KMS-11 (cell line): ENCODE results near the gene ZBTB5.

Experiments
- H2AFZ ChIP-seq: fragments of 200-600 bp; sonication (generic); 2 replicates; pipeline ENCODE4 v1.6.1; 2016; ENCODE audit warnings: antibody characterized with exemption, mixed run types, low read depth
- H3K27ac ChIP-seq: fragments of 200-600 bp; sonication (generic); 2 replicates; pipeline ENCODE4 v1.6.1; 2016; ENCODE audit warnings: mild to moderate bottlenecking, mixed run types
- H3K27me3 ChIP-seq: fragments of 200-600 bp; sonication (generic); 2 replicates; pipeline ENCODE4 v1.6.1; 2017; ENCODE audit warnings: mild to moderate bottlenecking, low read depth, mixed run types, moderate library complexity; ENCODE audit not compliant: insufficient read depth
- H3K36me3 ChIP-seq: fragments of 200-600 bp; sonication (generic); 2 replicates; pipeline ENCODE4 v1.6.1; 2017; ENCODE audit warnings: mild to moderate bottlenecking, mixed run types; ENCODE audit not compliant: insufficient read depth
- H3K4me1 ChIP-seq: fragments of 200-600 bp; sonication (generic); 2 replicates; pipeline ENCODE4 v1.6.1; 2016; ENCODE audit warnings: mild to moderate bottlenecking, low read depth, mixed run types; ENCODE audit not compliant: poor library complexity, severe bottlenecking
- H3K4me2 ChIP-seq: fragments of 200-600 bp; sonication (generic); 2 replicates; pipeline ENCODE4 v1.7.0; 2016; ENCODE audit warnings: mild to moderate bottlenecking, mixed run types
- H3K4me3 ChIP-seq: fragments of 200-600 bp; sonication (generic); IDR thresholded peaks from 2 replicates; pipeline ENCODE4 v1.6.1; 2017; ENCODE audit warnings: low read depth, low read length, mixed read lengths; ENCODE audit not compliant: insufficient read depth
- H3K79me2 ChIP-seq: fragments of 200-600 bp; sonication (generic); 2 replicates; pipeline ENCODE4 v1.6.1; 2016; ENCODE audit warnings: low read depth, mixed run types; ENCODE audit not compliant: insufficient read depth
- H3K9ac ChIP-seq: fragments of 200-600 bp; sonication (generic); 2 replicates; pipeline ENCODE4 v1.6.1; 2016; ENCODE audit warnings: mild to moderate bottlenecking, mixed run types
- H4K20me1 ChIP-seq: fragments of 200-600 bp; sonication (generic); 2 replicates; pipeline ENCODE4 v1.6.1; 2016; ENCODE audit warnings: mild to moderate bottlenecking, mixed run types; ENCODE audit not compliant: insufficient read depth
- CTCF ChIP-seq: fragments of 200-600 bp; sonication (generic); conservative IDR thresholded peaks from 2 replicates; pipeline ENCODE4 v1.6.1; 2017; ENCODE audit warnings: low read depth, mild to moderate bottlenecking, antibody characterized with exemption, low read length, moderate library complexity, mixed read lengths

Gene ZBTB5

GRCh38 chr9:37464426-37465248 lies 613 bp downstream of the ZBTB5 start:
- Histone ChIP-seq H3K27ac (peak overlapping the region; percentile 93), H2AFZ (peak overlapping the region; percentile 81), H3K79me2 (peaks cover 41% of the 10 kb centered on the region; the same call in 1 of the 2 replicates), H3K27me3 (no peaks in the 10 kb centered on the region), H3K4me1 (peaks cover 15% of the 10 kb centered on the region), H3K9ac (peak overlapping the region; percentile 88), H3K4me2 (peak overlapping the region; percentile 72), H4K20me1 (no peaks in the 10 kb centered on the region), H3K4me3 (peak overlapping the region; percentile 47), H3K36me3 (no peaks in the 10 kb centered on the region)
- no peak for TF ChIP-seq CTCF

GRCh38 chr9:37464006-37464405 lies 1.2 kb downstream of the ZBTB5 start:
- peak overlapping the region; percentile 88; the same call in 1 of the 2 replicates for H3K9ac ChIP-seq
- peak overlapping the region; percentile 47 for H3K4me3 ChIP-seq
- peak overlapping the region; percentile 93; the same call in 1 of the 2 replicates for H3K27ac ChIP-seq
- no peak overlapping the region for H2AFZ ChIP-seq
- peaks cover 41% of the 10 kb centered on the region; the same call in 1 of the 2 replicates for H3K79me2 ChIP-seq
- no peaks in the 10 kb centered on the region for H3K27me3 ChIP-seq
- no peaks in the 10 kb centered on the region for H4K20me1 ChIP-seq
- H3K4me2 ChIP-seq = peak overlapping the region; percentile 72
- H3K36me3 ChIP-seq = no peaks in the 10 kb centered on the region
- TF ChIP-seq CTCF = no peak
- H3K4me1 ChIP-seq = peaks cover 15% of the 10 kb centered on the region

GRCh38 chr9:37456817-37457216 lies 8.4 kb downstream of the ZBTB5 start:
- H4K20me1 ChIP-seq = no peaks in the 10 kb centered on the region
- TF ChIP-seq CTCF = no peak
- H3K4me3 ChIP-seq = no peak overlapping the region
- H3K79me2 ChIP-seq = peaks cover 29% of the 10 kb centered on the region; the same call in 1 of the 2 replicates
- H3K9ac ChIP-seq = no peak overlapping the region
- H2AFZ ChIP-seq = no peak overlapping the region
- no peaks in the 10 kb centered on the region for H3K4me1 ChIP-seq
- no peaks in the 10 kb centered on the region for H3K36me3 ChIP-seq
- no peak overlapping the region for H3K4me2 ChIP-seq
- no peaks in the 10 kb centered on the region for H3K27me3 ChIP-seq
- no peak overlapping the region for H3K27ac ChIP-seq

GRCh38 chr9:37455884-37456647 lies 9.2 kb downstream of the ZBTB5 start:
- Histone ChIP-seq H3K4me1 (no peaks in the 10 kb centered on the region), H3K36me3 (no peaks in the 10 kb centered on the region), H3K9ac (no peak overlapping the region), H3K79me2 (peaks cover 21% of the 10 kb centered on the region; the same call in 1 of the 2 replicates), H3K4me2 (no peak overlapping the region), H3K27ac (no peak overlapping the region), H4K20me1 (no peaks in the 10 kb centered on the region), H2AFZ (no peak overlapping the region), H3K4me3 (no peak overlapping the region), H3K27me3 (no peaks in the 10 kb centered on the region)
- no peak for TF ChIP-seq CTCF
